ENCODE measurements around the gene C12orf43.

C12orf43 gene

GRCh38 chr12:121062391-121063045 lies 46.2 kb upstream of the C12orf43 start (continued):
- TF ChIP-seq OVOL3 (tag by site-specific recombination; IDR thresholded peaks at IDR 0.05), result no peak

GRCh38 chr12:121061831-121062230 lies 45.5 kb upstream of the C12orf43 start:
- POLR2A ChIA-PET, result no interaction called here
- Histone ChIP-seq H3K36me3 (ENCODE audit: control insufficient read depth in 2 of 2, insufficient read depth in 1 of 2, low read length in 2 of 2) (no peaks in the 10 kb centered on the region), H3K27ac (ENCODE audit: extremely low read depth, low read depth, low read length) (no peak overlapping the region), H3K4me1 (ENCODE audit: control insufficient read depth, insufficient read depth, low read length) (no peaks in the 10 kb centered on the region), H3K4me3 (ENCODE audit: low read depth, low read length) (no peak overlapping the region), H3K9me3 (ENCODE audit: control insufficient read depth, insufficient read depth, low read depth, low read length) (no peaks in the 10 kb centered on the region)
- CTCF ChIA-PET, result interaction anchor here (0.5 to 4.2 kb wide), 22 partner anchors 9 to 1370 kb away, joined by 3 to 26 read pairs (median 4); no protein-coding TSS in a partner anchor
- TF ChIP-seq ZNF366 (tag by site-specific recombination; conservative IDR thresholded peaks at IDR 0.05) (no peak), ZNF654 (tag by site-specific recombination; IDR thresholded peaks at IDR 0.05; ENCODE audit: low read depth) (peak; percentile 55), ZBTB17 (tag by site-specific recombination; IDR thresholded peaks at IDR 0.05) (peak; percentile 52; the same call in 1 of the 2 replicates)
- TF ChIP-seq, protein P1, sequence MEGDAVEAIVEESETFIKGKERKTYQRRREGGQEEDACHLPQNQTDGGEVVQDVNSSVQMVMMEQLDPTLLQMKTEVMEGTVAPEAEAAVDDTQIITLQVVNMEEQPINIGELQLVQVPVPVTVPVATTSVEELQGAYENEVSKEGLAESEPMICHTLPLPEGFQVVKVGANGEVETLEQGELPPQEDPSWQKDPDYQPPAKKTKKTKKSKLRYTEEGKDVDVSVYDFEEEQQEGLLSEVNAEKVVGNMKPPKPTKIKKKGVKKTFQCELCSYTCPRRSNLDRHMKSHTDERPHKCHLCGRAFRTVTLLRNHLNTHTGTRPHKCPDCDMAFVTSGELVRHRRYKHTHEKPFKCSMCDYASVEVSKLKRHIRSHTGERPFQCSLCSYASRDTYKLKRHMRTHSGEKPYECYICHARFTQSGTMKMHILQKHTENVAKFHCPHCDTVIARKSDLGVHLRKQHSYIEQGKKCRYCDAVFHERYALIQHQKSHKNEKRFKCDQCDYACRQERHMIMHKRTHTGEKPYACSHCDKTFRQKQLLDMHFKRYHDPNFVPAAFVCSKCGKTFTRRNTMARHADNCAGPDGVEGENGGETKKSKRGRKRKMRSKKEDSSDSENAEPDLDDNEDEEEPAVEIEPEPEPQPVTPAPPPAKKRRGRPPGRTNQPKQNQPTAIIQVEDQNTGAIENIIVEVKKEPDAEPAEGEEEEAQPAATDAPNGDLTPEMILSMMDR (tag by site-specific recombination; IDR thresholded peaks at IDR 0.05), result peak; percentile 64

GRCh38 chr12:121060149-121061001 lies 44.1 kb upstream of the C12orf43 start:
- no peaks in the 10 kb centered on the region for H3K4me1 ChIP-seq (ENCODE audit: control insufficient read depth, insufficient read depth, low read length)
- no peaks in the 10 kb centered on the region for H3K9me3 ChIP-seq (ENCODE audit: control insufficient read depth, insufficient read depth, low read depth, low read length)
- CTCF ChIA-PET, result interaction anchor here (0.6 to 4.2 kb wide), 18 partner anchors 8 to 401 kb away, joined by 3 to 26 read pairs (median 6); no protein-coding TSS in a partner anchor
- H3K27ac ChIP-seq (ENCODE audit: extremely low read depth, low read depth, low read length), result no peak overlapping the region
- peak; percentile 63 for TF ChIP-seq ZNF654 (tag by site-specific recombination; IDR thresholded peaks at IDR 0.05; ENCODE audit: low read depth)
- TF ChIP-seq ZNF623 (tag by site-specific recombination; IDR thresholded peaks at IDR 0.05), result no peak
- TF ChIP-seq, protein P2, sequence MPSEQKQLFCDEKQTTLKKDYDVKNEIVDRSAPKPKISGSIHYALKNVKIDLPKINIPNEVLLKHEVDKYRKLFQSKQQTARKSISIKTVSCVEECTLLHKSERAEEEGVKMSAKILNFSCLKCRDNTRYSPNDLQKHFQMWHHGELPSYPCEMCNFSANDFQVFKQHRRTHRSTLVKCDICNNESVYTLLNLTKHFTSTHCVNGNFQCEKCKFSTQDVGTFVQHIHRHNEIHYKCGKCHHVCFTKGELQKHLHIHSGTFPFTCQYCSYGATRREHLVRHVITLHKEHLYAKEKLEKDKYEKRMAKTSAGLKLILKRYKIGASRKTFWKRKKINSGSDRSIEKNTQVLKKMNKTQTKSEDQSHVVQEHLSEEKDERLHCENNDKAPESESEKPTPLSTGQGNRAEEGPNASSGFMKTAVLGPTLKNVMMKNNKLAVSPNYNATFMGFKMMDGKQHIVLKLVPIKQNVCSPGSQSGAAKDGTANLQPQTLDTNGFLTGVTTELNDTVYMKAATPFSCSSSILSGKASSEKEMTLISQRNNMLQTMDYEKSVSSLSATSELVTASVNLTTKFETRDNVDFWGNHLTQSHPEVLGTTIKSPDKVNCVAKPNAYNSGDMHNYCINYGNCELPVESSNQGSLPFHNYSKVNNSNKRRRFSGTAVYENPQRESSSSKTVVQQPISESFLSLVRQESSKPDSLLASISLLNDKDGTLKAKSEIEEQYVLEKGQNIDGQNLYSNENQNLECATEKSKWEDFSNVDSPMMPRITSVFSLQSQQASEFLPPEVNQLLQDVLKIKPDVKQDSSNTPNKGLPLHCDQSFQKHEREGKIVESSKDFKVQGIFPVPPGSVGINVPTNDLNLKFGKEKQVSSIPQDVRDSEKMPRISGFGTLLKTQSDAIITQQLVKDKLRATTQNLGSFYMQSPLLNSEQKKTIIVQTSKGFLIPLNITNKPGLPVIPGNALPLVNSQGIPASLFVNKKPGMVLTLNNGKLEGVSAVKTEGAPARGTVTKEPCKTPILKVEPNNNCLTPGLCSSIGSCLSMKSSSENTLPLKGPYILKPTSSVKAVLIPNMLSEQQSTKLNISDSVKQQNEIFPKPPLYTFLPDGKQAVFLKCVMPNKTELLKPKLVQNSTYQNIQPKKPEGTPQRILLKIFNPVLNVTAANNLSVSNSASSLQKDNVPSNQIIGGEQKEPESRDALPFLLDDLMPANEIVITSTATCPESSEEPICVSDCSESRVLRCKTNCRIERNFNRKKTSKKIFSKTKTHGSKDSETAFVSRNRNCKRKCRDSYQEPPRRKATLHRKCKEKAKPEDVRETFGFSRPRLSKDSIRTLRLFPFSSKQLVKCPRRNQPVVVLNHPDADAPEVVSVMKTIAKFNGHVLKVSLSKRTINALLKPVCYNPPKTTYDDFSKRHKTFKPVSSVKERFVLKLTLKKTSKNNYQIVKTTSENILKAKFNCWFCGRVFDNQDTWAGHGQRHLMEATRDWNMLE (tag by site-specific recombination; conservative IDR thresholded peaks at IDR 0.05; ENCODE audit: low read depth), result no peak
- TF ChIP-seq ZNF184 (tag by site-specific recombination; IDR thresholded peaks at IDR 0.05), result no peak
- TF ChIP-seq ZNF433 (tag by site-specific recombination; IDR thresholded peaks at IDR 0.05; ENCODE audit: low read depth), result no peak
- TF ChIP-seq PRDM10 (tag by site-specific recombination; IDR thresholded peaks at IDR 0.05), result peak; percentile 33; the same call in 1 of the 2 replicates
- TF ChIP-seq ZSCAN30 (tag by site-specific recombination; IDR thresholded peaks at IDR 0.05), result no peak
- no peak for TF ChIP-seq ZIC2 (tag by site-specific recombination; IDR thresholded peaks at IDR 0.05)
- TF ChIP-seq, protein P1 (tag by site-specific recombination; IDR thresholded peaks at IDR 0.05), result peak; percentile 62; the same call in 1 of the 2 replicates
- TF ChIP-seq ZNF571 (tag by site-specific recombination; IDR thresholded peaks at IDR 0.05), result no peak
- peak; percentile 82 for TF ChIP-seq ZNF335 (tag by site-specific recombination; conservative IDR thresholded peaks at IDR 0.05)
- TF ChIP-seq ZNF37A (tag by site-specific recombination; IDR thresholded peaks at IDR 0.05), result no peak
- 0 out of 2 replicates have a peak, but pooled peaks have one; percentile 42 for TF ChIP-seq ZNF580 (tag by site-specific recombination; IDR thresholded peaks at IDR 0.05)
- POLR2A ChIA-PET, result interaction anchor here (0.6 to 0.7 kb wide), 2 partner anchors 37 to 192 kb away, joined by 5 to 7 read pairs; no protein-coding TSS in a partner anchor
- no peak overlapping the region for H3K4me3 ChIP-seq (ENCODE audit: low read depth, low read length)
- H3K36me3 ChIP-seq (ENCODE audit: control insufficient read depth in 2 of 2, insufficient read depth in 1 of 2, low read length in 2 of 2), result no peaks in the 10 kb centered on the region
